CD4-positive, alpha-beta T cell treated with Interleukin-4 for 4 hours (primary cell): ENCODE data around the gene B4GALT5.

Source experiments
- DNase-seq: peaks from one replicate; pipeline ENCODE4 v3.0.0-alpha.2; 2020

B4GALT5 gene

GRCh38 chr20:49700411-49701185 lies 13.1 kb downstream of the B4GALT5 start:
- DNase-seq: no peak

DNA sequence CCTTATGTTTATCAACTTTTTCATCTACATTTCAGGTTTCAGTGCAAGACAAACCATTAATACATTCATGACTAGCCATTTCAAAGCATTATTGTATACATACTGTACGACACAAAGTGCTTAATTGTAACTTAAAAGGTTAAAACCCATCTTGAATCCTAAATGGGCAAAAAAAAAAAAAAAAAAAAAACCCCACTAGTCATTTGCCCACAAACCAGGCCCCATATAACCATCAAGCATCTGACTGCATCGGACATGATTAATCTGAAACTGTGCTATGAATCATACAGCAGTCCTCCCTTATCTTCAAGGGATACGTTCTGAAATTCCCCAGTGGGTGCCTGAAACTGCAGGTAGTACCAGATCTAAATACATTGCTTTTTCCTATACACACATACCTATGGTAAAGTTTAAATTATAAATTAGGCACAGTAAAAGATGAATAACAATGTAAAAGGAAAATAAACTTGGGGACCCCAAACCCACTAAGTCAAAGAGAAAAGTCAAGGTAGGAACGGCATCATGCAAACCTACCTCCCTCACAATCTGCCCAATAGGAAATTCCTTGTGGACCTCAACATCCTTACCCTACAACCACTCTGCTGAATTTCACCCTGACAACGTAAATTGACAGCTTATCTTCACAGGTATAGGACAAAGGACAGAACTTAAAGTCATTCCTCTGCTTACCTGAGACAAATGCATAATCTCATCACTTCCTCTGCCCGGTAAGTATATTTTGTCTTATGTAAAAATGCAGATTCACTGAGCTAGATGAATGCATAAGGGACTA lies 14.3 kb downstream of the B4GALT5 start:
- peak; percentile 75 for DNase-seq

GRCh38 chr20:49698477-49698876 lies 15.2 kb downstream of the B4GALT5 start:
- no peak for DNase-seq

GRCh38 chr20:49697071-49697470 lies 16.6 kb downstream of the B4GALT5 start:
- DNase-seq: no peak

DNA sequence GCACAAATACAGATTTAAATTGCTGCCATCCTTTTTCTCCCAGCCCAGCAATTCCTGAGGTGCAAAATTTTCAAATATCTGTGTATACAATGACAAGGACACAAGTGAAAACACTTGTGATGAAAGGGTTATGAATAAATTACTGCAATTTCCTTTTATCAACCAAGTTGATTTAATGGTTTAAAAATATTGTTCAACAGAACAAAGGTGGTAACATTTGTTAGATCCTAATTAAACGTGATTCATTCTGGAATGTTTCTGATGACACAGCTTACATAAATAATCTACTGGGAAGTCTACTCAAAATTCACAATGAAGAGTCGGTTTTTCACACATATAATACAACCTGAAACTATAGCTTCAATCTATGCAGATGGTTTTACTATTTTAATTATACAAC lies 17.1 kb downstream of the B4GALT5 start:
- DNase-seq: no peak

DNA sequence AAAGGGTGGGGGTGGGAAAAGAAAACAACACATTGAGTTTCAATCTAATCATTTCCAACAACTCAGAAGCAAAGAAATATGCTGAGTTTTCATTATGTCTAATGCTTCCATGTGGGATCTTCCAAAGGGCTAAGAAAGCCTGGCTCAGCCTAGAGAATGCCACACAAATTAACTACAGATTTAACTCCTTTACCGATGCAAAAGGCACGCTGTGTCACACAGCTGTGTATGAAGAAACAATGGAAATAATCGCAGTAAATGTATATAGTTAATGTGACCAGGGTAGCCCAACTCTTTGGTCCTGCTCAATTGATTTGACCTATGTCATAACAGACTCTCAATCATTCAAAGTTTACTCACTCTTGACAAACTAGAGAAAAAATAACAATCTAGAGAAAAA lies 17.8 kb downstream of the B4GALT5 start:
- DNase-seq: no peak

- DNase-seq: no peak
These were observed 19.1 kb downstream of the B4GALT5 start for GRCh38 chr20:49694450-49695071.

DNA sequence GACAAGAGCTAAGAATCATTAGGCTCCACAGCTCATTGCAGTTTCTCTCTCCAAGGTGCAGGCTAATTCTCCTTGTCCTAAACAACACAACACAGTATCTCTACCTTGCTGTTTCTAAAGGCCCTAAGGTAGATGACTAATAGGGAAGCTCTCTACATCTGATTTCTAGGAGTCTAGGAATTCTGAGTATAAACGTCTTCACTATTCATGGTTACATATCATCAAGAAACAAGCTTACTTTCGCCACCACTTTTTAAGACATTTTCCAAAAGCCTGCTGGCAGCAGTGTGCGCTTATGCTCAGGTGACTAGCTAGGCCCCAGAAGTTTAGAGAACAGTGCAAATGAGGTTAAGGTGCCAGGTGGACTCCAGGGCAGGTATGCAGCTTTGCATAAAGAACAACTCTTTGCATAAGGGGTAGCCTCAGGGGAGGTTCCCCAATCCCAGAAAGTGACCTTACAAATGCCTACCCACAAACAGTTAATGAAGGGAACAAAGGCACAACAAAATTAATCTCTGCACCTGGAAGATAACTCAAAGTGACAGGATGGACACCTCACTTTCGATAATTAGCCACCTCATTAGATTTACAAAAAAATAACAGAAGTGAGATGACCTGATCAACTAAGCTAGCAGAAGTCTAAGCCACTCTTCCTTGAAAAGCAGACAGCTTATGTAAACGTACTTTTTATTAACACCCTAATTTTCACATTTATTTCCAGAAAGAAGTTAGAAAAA lies 20.1 kb downstream of the B4GALT5 start:
- DNase-seq: no peak

GRCh38 chr20:49692941-49693340 lies 20.7 kb downstream of the B4GALT5 start:
- DNase-seq: no peak

DNA sequence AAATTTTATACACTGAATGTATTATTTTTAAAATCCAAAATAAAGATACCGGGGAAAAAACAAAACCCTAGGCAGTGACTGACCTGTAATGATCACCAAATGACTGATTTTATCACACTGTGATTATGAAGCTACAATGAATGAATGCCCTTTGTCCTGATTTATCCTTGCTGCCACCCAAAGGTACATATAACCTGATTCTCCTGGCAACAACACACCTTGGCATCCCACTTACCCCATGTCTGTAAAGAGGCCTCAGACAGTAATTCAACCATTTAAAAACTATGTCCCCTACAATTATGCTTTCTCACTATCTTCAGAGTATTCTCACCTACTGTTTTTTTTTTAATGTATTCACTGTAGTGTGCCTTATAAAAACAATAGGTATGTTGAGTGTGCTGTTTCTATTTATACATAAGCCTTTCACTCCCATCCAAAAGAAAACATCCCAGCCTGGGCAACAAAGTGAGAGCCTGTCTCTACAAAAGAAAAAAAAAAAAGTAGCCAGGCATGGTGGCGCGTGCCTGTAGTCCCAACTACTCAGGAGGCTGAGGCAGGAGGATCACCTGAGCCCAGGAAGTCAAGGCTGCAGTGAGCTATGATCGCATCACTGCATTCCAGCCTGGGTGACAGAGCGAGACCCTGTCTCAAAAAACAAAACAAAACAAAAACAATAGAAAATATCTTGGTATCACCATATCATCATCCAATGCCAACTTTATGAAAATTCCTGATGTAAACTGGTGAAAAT lies 21.7 kb downstream of the B4GALT5 start:
- DNase-seq: no peak

DNA sequence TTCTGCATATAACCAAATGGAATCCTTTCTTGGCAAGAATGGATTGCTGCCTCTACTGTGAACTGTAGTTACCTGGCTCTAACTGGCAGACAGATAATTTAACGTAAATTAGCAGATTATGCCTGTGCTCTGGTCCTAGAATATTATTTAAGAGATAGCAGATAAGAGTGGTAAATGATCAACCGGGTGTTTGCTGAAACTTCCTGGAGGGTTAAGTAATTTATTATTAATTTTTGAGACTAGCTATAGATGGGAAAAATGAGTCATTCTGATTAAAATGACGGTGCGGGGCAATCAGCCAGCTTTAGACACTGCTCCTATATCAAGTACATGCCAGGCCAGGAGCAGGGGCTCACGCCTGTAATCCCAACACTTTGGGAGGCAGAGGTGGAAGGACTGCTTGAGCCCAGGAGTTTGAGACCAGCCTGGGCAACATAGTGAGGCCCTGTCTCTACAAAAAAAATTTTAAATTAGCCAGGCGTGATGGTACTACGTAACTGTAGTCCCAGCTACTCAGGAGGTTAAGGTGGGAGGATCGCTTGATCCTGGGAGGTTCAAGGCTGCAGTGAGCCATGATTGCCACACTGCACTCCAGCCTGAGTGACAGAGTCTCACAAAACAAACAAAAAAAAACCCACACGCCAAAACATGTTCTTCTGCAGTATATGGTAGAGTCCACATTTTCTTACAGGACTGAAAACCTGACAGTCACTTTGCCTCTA lies 22.6 kb downstream of the B4GALT5 start:
- no peak for DNase-seq

DNA sequence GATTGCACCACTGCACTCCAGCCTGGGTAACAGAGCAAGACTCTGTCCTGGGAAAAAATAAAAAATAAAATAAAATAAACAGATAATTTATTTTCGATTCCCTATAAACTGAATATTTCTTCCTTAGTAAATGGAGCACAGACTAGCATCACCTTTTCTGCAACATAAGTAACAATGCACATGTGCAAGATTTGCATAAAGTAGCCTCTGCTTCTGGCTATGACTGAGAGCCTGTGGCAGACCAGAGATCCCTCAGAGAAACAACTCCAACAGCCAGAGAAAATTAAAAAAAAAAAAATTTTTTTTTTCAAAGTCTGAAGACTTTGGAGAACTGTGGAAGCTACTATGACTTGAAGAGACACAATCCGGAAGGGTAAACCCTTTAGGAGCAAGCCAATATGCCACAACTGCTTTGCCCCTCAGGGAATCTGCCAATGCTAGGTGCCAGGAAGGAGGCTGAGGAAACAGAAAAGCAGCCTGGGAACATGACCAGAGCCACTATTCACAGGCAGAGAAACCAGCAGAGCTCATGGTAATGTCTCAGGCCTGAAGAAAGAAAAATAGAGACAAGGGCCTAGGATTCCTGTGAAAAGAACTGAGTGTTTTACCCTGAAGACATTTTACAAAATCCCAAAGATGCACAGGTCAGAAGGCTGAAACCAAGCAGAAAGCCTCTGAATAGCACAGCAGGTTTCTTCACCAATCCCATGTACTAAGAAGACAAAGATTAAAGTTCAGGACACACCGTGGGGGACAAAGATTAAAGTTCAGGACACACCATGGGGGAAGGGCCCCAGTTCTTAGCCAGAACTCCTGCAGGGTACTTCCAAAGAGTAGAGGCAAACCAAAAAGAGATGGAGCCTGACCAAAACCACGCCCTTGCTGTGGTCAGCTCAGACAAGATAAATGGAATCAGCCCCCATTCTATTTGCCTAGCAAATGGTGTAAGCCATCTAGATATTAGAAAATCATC lies 25.8 kb downstream of the B4GALT5 start:
- no peak for DNase-seq

DNA sequence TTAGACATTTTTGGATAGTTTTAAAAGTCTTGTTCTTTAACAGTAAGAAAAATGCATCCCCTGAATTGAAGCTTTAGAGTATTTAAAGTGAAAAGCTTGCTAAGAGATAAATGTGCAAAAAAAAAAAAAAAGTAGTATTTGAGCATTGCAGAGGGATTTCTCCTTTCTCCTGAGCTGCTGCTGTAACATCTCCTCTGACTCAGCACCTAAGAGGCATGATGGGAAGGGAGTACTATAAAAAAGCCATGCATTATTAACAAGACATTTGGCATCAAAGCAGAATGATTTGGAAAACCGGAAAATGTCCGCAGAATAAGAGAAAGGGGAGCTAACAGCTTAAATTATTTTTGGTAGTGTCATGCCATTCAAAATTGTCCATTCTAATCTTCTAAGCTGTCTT lies 27.9 kb downstream of the B4GALT5 start:
- no peak for DNase-seq

DNA sequence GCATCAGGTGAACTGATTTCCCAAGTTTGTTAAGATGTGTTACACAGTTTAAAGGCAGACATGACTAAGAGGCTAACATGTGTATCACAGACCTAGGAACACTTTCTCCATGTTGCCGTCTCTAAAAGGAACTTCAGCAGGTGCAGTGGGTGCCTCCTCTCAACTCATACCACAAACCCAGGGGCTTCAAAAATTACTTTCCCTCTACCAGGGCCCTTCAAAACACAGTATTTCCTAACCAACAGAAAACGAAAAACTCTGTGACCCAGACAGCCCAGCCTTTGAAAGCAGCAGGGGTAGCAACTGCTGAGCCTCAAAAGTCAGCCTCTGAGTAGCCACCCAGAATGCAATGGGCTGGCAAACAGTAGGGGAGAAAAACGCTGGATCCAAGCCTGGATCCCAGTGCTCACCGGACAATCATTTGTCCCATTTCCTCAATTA lies 28.5 kb downstream of the B4GALT5 start:
- no peak for DNase-seq

DNA sequence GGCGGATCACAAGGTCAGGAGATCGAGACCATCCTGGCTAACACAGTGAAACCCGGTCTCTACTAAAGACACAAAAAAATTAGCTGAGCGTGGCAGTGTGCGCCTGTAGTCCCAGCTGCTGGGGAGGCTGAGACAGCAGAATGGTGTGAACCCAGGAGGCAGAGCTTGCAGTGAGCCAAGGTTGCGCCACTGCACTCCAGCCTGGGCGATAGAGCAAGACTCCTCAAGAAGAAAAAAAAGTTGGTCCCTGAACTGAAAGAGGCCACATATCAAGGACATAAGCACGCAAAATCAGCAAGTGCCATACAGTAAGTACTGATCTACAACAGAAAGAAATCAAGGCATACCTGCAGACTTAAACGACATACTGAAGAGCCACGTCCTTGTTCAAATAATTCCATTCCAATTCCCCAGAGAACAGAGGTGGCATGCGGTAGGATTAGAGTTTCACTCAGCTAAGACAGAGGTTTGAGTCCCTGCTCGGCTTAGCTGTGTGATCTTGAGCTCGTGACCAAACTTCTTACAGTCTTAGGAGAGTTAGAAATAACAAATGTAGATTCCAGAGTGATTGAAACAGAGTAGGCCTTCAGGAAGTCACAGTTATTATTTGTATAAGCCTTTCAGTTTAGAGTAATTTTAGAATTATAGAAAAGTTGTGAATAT lies 29.2 kb downstream of the B4GALT5 start:
- no peak for DNase-seq

DNA sequence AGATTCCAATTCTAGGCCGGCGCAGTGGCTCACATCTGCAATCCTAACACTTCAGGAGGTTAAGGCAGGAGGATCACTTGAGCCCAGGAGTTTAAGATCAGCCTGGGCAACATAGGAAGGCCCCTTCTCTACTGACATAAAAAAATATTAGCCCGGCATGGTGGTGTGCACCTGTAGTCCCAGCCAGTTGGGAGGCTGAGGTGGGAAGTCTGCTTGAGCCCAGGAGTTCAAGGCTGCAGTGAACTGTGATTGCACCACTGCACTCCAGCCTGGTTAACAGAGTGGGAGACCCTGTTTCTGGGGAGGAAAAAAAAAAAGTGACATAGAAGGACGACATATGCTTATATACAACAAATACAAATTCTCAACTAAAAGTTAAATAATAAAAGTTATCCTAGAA lies 30.9 kb downstream of the B4GALT5 start:
- DNase-seq: no peak

- no peak for DNase-seq
These were observed 31.4 kb downstream of the B4GALT5 start for GRCh38 chr20:49682278-49682677.

DNA sequence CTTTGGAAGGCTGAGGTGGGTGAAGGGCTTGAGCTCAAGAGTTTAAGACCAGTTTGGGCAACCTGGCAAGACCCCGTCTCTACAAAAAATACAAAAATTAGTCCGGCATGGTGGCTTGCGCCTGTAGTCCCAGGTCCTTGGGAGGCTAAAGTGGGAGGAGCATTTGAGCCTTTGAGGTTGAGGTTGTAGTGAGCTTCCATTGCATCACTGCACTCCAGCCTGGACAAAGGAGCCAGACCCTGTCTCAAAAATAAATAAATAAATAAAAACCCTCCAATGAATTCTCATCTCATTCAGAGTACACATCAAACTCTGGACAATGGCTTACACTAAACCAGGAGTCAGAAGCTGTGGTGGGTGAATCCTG lies 31.8 kb downstream of the B4GALT5 start:
- no peak for DNase-seq

DNA sequence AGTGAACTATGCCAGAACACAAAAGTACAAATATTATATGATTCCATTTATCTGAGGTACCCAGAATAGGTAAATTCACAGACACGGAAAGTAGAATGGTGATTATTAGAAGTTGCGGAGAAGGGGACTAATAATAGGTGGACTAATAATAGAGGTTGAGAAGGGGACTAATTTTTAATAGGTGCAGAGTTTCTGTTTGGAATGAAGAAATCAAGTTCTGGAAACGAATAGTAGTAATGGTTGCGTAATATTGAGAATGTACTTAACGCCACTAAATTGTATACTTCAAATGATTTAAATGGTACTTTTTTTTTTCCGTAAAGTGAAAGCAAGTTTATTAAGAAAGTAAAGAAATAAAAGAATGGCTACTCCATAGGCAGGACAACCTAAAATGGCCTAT lies 33.2 kb downstream of the B4GALT5 start:
- no peak for DNase-seq

GRCh38 chr20:49679634-49680033 lies 34.0 kb downstream of the B4GALT5 start:
- DNase-seq: no peak
